GM12878 (cell line): ENCODE results near the gene CRYGN.

Experiments
- EP300 ChIP-seq, 2 experiments: fragments of 150-350 bp in 1 of 2; IDR thresholded peaks; 2 replicates each; pipeline ENCODE4 v1.6.1; 2011 to 2012; ENCODE audit warnings: low read depth in 2 of 2, low read length in 2 of 2, borderline replicate concordance in 1 of 2, improper control_type of control experiment in 1 of 2, inconsistent platforms in 1 of 2; ENCODE audit not compliant: control insufficient read depth in 1 of 2
- EZH2 ChIP-seq: IDR thresholded peaks from 2 replicates; pipeline ENCODE4 v1.6.1; 2012; ENCODE audit warnings: low read depth, mild to moderate bottlenecking, control low read depth, inconsistent platforms, low read length, borderline replicate concordance; ENCODE audit not compliant: control insufficient read depth
- NFYB ChIP-seq: IDR thresholded peaks from 2 replicates; pipeline ENCODE4 v1.6.1; 2011; ENCODE audit warnings: low read depth, mild to moderate bottlenecking, low read length, improper control_type of control experiment, moderate library complexity; ENCODE audit not compliant: insufficient read depth
- POLR2A ChIP-seq: IDR thresholded peaks from 2 replicates; pipeline ENCODE4 v1.6.1; 2011; ENCODE audit warnings: low read depth, mild to moderate bottlenecking, low read length
- TAF1 ChIP-seq: IDR thresholded peaks from 2 replicates; pipeline ENCODE4 v1.6.1; 2011; ENCODE audit warnings: mild to moderate bottlenecking, low read depth, low read length, borderline replicate concordance
- TF ChIP-seq, protein P1 (sequence below), 3 experiments: IDR thresholded peaks in 2 of 3; conservative IDR thresholded peaks in 1 of 3; 2 replicates each; pipeline ENCODE4 v1.5.1; 2011; ENCODE audit warnings: low read depth in 3 of 3, low read length in 3 of 3, mild to moderate bottlenecking in 3 of 3, control low read depth in 2 of 3, moderate library complexity in 2 of 3, inconsistent platforms in 1 of 3, mixed read lengths in 1 of 3; ENCODE audit not compliant: control insufficient read depth in 2 of 3, insufficient read depth in 1 of 3; ENCODE audit errors: extremely low read depth in 1 of 3
- TF ChIP-seq, protein P2 (sequence below): IDR thresholded peaks from 2 replicates; pipeline ENCODE4 v1.6.1; 2012; ENCODE audit warnings: low read depth, low read length, improper control_type of control experiment

GRCh38 chr7:151420144-151420543 is 19.8 kb downstream of the CRYGN start:
- TF ChIP-seq POLR2A (no peak), NFYB (no peak), EZH2 (no peak), EP300 (IDR thresholded peaks at IDR 0.05; ENCODE audit: borderline replicate concordance in 1 of 2, control insufficient read depth in 1 of 2, low read depth in 2 of 2, low read length in 2 of 2) (no peak), TAF1 (no peak)
- TF ChIP-seq, protein P1, sequence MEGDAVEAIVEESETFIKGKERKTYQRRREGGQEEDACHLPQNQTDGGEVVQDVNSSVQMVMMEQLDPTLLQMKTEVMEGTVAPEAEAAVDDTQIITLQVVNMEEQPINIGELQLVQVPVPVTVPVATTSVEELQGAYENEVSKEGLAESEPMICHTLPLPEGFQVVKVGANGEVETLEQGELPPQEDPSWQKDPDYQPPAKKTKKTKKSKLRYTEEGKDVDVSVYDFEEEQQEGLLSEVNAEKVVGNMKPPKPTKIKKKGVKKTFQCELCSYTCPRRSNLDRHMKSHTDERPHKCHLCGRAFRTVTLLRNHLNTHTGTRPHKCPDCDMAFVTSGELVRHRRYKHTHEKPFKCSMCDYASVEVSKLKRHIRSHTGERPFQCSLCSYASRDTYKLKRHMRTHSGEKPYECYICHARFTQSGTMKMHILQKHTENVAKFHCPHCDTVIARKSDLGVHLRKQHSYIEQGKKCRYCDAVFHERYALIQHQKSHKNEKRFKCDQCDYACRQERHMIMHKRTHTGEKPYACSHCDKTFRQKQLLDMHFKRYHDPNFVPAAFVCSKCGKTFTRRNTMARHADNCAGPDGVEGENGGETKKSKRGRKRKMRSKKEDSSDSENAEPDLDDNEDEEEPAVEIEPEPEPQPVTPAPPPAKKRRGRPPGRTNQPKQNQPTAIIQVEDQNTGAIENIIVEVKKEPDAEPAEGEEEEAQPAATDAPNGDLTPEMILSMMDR (IDR thresholded peaks at IDR 0.05 in 2 of 3, conservative IDR thresholded peaks at IDR 0.05 in 1 of 3; ENCODE audit: control insufficient read depth in 2 of 3, extremely low read depth in 1 of 3, insufficient read depth in 1 of 3, low read depth in 3 of 3, low read length in 3 of 3): no peak
- TF ChIP-seq, protein P2, sequence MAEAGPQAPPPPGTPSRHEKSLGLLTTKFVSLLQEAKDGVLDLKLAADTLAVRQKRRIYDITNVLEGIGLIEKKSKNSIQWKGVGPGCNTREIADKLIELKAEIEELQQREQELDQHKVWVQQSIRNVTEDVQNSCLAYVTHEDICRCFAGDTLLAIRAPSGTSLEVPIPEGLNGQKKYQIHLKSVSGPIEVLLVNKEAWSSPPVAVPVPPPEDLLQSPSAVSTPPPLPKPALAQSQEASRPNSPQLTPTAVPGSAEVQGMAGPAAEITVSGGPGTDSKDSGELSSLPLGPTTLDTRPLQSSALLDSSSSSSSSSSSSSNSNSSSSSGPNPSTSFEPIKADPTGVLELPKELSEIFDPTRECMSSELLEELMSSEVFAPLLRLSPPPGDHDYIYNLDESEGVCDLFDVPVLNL: no peak
